ENCODE measurements around the gene NFYC.

NFYC gene

DNA sequence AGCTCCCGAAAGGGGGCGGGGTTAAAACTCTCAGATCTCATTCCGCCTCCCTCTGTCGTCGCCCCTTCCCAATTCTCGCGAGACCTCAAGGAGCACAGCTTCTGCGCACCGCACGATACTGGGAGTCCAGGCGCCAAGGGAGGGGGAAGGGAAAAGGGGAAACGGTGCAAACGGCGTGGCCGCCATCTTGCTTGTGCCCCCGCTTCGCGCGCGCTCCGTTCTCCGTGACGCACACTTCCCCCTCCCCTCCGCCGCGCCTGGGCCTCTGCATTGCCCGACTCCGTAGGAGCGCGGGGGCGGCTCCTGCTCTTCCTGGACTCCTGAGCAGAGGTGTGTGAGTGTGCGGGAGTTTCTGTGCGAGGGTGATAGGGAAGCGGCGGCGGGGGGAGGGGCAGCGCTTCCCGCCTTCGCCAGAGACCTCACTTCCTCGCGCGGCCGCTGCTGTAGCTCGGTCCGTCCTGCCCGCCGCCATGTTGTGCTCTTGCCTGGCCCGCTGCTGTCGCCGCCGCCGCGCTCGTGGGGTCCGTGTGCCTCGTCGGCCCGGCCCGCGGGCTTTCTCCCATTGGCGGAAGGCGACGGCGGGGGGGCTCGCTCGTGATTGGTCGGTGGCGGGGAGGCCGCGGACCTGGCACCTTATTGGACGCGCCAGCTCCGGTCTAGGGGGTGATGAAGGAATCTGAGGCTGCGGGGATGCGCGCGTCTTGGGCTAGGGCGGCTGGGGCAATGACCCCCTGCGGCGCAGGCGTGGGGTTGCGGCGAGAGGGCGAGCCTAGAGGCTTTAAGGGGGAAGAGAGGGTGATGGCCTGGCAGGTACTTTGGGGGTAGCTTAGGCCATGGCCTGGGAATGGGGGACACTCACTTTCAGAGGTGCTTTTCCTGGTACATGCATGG lies at the start of gene NFYC:
TSS of gene NFYC (plus strand) at position 167 of the 891 bp plus-strand sequence. CDS start 47,140 bp downstream, outside the sequence.
- DNase-seq, result peak; percentile 97

DNA sequence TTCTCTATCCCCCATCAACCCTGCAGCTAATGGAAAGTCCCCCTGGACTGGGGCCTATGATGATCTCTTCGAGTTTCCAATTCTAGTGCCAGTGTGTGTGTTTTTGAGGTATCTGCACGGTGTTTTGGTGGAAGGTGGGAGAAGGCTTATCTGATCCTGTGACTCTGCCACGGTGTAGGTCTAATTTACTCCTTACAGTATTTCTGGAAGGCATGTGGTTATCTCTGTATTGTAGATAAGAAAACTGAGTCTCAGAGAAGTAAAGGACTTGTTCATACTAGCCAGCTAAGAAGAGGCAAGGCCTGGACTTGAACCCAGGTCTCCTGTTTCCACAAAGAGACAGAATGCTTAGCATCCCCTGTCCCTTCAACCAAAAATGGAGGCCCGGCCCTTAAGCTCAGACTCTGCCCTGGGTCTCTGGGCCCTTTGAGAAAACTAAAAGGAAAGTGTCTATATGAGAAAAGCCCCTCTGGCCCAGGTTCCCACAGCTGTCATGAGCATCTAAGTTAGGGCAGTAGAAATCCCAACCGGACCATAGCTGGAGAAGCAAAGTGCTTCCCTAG lies 46.3 kb upstream of the NFYC start:
- DNase-seq, result no peak

DNA sequence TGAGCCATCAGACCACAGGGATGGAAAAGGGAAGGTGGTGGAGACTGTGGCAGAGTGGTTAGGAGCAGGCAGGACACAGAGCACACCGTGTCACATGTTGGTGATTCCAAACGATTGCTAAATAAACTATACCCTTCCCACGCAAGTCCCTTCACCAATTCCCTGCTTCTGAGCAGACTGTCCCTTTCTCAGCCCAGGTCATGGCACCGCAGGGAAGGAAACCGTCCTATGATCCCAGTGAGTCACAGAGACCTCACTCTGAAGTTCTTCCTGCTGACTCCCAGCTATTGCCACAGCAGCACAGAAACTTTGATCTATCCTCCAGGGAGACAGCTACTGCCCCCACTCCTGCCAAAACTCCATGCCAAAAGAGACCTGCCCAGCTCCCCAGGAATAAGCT lies 45.2 kb upstream of the NFYC start:
- no peak for DNase-seq

DNA sequence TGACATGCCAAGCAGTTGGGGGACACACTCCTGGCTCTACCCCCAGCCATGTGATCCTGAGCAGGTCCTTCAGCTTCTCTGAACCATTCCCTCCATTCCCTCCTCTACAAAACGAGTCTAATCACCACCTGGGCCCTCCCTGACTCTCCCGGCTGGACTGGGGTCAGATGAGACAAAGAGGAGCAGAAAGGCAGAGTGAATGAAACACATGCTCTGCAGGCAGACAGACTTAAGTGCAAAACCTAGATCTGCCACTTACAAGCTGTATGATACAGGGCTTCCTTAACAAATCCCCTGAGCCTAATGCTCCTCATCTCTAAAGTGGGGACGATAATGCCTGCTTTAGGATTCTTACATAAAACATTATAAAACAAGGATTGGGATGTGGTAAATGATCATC lies 43.3 kb upstream of the NFYC start:
- no peak for DNase-seq

DNA sequence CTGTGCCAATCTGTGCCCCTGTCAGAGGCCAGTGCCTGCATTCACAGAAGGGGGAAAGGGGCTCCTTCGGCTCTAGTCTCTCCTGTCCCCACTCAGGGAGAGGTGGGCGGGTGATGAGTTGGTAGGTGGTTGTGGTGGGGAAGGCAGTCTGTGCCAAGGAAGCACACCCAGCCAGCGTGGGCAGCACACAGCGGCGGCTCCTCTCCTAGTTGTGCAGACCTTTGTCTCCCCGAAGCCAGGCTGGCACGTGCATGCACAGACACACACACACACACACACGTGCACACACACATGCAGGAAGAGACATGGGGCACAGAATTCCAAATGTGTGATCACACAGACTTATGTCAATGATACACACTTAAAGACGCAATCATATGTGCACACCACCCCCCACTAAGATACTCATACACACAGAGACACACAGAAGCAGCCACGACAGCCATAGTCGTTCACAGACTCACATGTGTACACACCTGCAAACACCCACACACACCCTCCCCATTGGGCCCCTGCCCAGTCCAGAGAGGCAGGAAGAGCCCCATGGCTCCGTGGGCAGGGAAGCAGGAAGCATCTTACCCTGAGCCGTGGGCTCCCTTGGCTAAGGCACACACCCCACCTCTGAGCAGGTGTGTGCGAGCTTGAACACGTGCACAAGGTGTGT lies 42.4 kb upstream of the NFYC start:
- DNase-seq, result no peak

DNA sequence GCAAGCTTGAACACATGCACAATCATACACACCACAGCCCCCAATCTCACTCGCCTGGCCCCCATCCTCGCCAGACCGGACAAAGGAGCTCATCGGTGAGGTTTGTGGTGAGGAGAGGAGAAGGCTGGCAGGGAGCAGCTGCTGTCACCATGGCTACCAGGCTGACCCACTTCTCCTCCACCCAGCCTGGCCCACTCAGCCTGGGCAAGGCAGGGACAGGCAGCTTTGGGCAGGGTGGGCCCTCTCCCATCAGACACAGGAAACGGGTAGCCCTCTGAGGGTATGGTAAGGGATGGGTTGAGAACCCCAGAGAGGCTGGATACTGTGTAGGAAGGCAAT lies 41.9 kb upstream of the NFYC start:
- no peak for DNase-seq

DNA sequence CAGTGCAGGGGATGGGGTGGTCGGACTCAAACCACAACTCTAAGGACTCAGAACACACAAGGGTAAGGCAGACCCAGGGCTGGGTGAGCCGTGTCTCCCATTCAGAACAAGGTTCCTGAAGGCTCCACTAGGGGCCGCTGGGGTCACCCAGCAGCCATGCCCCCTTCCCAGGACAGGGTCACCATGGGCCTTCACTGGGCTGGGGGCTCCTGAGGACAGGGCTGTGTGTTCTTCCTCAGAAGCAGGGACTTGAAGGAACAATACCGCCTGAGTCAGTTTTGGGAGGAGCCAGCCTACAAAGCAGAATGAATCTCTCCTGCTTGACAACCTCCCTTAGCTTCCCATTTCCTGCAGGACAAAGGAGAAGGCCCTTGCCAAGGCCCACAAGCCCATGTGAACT lies 41.4 kb upstream of the NFYC start:
- no peak for DNase-seq

DNA sequence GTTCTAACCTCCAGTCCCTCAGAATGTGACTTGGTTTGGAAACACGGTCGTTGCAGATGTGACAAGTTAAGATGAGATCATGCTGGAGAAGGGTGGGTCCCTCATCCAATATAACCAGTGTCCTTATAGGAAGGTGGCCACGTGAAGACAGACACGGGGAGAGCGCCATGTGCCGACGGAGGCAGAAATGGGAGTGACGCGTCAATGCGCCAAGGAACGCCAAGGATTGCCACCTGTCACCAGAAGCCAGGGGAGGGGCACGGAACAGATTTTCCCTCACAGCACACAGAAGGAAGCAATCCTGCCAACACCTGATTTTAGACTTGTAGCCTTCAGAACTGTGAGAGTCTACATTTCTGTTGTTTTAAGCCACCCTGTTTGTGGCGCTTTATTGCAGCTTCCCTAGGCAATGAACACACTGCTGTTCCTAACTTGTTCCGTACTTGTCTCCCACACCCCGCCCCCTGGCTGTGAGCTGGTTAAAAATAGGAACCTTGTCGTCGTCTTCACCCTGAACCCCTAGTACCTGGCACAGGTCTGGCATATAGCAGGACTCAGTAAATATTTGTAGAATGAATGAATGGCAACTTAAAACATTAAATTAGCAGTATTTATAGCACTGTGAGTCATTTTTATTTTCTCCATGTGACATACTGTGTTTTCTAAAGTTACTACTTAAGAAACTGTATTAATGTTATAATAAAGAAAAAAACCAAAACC lies 40.2 kb upstream of the NFYC start:
- no peak for DNase-seq

DNA sequence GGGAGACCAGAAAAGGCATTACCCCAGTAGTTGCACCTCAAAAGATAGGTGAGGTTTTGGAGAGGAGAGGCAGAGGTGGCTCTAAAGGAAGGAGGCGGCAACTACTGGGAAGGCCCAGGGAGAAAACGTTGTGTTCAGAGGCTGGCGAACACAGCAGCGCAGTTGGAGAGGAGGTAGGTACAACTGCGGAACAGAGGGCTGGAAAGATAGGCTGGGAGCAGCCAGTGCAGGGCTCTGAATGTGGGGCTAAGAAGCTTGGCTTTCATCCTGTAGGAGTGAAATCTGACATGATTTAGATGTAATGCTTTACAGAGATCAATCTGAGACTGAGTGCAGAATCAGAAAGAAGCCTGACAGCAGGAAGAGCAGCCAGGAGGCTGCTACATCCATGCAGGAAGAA lies 39.0 kb upstream of the NFYC start:
- no peak for DNase-seq

DNA sequence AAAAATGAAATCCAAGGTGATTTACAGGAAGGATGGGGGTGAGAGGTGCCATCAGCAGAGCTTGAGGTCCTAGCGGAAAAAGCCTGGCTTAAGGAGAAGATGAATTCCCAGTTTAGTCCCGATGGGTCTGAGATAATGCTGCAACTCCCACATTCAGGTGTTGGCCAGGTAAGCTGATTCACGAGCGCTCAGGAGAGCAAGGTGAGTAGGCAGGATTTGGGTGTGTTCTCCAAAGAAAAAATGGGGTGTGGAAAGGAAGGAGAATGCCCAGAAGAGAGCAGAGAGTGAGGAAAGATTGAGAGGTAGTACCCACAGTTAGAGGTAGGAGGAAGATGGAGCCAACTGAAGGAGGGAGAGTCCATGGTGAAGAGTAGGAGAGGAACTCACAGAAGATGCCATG lies 38.5 kb upstream of the NFYC start:
- DNase-seq, result no peak

DNA sequence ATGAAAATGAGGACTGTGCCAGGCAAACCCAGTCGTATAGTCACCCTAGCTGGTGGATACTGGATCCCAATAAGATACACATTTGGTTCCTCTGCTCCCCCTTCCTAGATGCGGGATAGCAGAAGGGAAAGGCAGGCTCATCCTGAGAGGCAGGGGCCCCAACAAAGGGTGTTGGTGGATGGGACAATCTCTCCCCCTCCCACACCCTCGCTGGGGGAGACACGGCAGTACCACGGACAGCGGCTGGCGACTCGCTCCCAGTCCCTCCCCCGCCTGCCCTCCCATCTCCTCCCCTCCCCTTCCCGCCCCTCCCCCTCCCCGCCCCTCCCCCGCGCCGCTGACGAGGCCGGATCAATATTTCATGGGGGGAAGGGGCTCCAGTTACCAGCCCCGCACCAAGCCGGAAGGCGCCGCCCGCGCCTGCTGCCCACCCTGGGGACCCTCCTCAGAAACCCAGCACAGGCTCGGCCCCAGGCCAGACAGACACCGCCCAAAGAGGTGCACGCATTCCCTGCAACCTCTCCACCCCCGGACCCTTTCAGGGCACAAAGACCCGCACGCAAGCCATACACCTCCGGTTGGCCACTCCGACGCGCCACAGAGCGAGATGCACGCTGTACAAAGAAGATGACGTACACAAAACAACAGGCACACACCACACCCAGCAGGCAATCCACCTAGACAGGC lies 37.5 kb upstream of the NFYC start:
- DNase-seq, result no peak

DNA sequence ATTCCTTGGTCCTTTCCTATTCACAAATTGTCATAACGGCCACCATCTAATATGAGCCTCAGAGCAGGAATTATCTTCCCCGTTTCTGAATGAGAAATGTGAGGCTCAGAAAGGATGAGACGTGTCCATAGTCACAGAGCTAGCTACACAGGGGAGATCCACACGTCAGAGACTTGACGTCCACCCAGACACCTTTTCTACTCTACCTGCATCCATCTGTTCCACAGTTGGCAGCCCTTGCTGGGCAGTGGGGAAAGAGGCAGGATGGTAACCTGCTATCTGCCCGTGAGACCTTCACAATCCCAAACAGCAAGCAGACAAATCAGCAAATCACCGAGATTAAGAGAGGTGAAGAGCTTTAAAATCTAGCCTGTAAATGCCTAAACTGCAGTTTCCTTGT lies 34.5 kb upstream of the NFYC start:
- DNase-seq, result no peak

DNA sequence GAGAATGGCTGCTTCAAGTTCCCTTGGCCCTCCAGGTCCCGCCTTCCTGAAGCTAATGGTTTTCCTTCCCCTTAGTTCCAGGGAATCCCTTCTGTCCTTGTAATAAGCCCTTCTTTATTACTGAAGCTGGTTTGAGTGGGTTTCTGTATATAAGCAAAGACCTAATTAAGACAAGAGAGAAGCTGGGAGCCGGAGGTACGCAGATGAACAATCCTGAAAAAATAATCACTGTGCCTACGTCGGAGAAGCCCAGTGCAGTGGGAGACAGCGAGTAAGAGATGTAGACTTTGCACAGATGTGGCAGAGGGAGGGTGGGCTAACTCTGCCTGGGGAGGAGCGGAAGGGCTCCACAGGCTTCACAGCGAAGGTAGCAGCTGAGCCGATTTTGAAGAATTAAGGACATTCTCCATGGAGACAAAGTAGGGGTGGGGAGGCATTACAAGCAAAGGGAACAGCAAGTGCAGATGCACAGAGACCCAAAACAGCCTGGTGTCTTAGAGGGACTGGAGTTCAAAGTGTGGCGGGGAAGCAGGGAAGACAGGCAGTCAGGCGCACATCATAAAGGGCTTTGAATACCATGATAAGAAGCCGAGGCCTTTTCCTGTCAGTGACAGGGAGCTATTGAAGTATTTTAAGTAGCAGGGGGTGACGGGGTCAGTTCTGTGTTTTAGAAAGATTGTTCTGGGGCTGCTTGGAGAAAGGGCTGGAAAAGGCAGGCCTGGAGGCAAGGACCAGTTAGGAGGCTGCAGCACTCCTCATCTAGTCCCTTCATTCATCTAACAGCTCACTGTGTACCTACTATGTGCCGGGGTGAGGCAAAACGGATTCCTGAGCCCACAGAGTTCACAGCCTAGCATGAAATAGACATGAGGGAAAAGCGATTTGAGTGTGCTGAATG lies 32.5 kb upstream of the NFYC start:
- DNase-seq, result no peak

DNA sequence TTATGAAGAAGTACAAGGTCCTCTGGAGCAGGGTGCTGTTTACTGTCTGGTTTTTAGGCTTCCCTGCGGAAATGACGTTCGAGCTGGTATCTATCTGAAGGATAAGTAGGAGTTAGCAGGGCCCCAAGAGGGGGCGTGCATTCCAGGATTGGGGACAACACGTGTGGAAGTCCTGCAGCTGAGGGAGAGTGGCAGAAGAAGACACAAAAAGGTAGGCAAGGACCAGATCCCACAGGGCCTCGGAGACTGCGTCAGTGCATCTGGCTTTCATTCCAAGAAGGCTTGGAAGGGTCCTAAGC lies 31.9 kb upstream of the NFYC start:
- DNase-seq, result no peak

DNA sequence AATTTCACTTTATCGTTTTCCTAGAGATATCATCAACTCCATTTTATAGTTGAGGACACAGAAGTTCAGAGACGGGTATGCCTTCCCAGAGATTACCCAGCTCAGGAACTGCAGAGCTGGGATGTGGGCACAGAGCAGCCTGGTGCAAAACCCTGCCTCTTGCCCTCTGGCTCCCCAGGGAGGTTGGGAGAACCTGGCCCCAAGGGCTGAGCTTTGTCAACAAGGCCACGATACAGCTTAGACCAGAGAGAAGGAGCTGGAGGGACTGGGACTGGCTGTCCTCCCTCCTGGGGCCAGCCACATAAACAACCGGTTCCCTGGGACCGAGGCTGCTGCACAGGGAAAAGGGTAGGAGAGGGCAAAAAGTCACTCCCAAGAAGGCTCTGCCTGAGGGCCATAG lies 29.8 kb upstream of the NFYC start:
- DNase-seq, result no peak

DNA sequence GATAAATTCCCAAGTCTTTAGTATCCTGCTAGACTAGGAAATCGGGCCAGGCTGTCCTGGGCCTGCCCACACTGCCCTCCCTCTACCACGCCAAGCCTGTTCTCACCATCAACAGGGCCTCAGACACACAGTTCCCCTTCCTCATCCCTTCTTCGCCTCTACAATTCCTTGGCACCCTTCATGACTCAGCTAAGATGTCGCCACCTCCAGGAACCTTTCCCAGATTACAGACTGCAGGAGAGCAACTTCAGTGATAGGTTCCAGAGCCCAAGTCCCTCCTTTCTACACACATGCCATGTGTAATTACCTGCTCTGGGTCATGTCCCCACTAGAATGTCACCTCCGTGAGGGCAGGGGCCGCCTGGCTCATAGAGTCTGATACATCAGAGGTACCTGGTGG lies 29.4 kb upstream of the NFYC start:
- DNase-seq, result no peak

DNA sequence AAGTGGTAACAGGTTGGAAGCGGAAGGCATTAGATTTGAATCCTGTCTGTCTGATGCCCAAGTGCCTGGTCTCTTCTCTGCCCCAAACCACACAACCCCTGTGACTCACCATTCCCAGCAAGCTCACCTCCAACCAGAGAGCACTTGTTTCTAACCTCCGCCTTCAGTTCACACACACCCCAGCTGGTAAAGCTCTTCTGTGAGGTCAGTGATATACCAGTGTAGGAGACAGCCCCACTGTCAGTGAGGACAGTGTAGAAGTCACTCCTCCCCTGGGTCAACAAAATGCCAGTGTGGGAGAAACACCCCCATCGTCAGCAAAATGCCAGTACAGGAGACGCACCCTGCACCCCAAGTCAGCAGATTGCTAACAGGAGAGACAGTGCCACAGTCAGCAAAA lies 28.6 kb upstream of the NFYC start:
- peak; percentile 9 for DNase-seq

DNA sequence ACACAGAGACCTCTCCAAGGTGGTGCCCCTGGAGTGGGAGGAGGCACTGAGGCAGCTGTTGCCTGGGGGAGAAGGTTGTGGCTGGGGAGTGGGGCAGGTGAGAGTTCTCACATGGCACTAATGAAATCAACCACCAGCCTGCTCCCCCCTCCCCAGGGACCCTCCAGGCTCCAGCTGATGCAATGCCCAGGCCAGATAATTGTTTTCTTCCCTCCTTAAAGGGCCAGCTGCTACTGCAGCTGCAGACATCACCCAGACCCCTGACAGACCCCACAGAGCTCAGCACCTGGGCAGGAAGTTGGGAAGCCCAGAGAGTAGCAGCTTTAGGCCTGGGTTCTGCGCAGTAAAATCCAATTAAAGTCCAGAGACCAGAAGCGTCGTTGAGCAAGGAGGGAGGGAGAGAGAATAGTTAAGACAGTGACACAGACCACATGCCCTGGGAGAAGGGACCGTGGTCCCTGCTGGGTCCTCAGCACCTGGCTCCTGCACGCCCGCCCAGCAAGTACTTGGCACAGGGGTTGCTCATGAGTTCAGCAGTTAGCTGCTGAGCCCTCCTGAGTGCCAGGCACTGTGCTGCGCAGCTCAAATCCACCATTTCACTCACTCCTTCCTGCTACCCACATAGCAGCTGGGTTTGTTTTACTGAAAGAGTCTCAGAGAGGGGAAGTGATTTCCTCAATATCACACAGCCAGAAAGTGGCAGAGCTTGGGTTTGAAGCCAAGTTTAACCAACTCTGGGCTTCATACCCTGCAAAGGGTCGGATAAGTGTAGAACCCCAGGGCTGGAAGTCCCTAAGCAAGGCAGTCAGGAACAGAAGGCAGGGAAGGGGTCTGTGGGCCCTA lies 28.0 kb upstream of the NFYC start:
- no peak for DNase-seq

DNA sequence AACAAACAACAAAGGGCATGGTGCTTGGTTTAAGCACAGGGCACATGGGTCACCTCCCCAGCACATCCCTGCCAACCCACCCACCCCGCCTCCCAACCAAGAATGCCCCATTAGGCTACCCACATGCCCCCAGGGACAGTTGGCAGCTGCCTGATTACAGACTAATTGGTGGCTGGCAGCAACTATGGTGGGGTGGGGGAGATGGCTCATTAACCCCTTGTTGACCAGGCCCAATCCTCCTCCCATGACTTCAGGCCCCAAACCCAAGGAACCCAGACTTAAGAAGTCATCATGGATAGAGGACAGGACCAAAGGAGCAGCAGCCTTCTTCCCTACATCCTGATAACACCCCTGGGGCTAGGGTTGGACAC lies 27.4 kb upstream of the NFYC start:
- no peak for DNase-seq

DNA sequence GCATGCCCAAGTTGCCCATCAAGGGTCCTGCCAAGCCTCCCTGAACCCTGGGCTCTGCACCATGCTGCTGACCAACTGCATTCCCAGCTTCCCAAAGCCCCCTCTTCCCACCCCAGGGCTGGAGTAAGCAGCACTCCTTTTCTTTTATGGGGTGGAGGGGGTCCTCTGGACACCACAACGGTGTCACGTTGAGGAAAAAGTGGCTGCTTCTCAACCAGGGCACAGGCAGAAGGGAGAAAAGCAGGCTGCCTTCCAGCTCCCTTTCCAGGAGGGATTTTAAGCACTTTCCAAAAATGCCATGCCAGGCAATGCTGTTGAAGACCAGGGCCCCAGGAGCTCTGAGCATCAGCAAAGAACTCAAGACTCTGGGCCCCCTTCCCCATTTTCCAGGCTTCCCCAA lies 26.7 kb upstream of the NFYC start:
- no peak for DNase-seq

All from CD4-positive, alpha-beta T cell treated with Interleukin-4 for 4 hours (primary cell).